K562 (cell line): ENCODE measurements around the gene FZD10. TPM values are rescaled to one million over a fixed set of nuclear protein-coding genes. Genes with fewer than 3 reads are reported as not detected.

Source experiments
- ATAC-seq: fragments of 200-7000 bp; cut with Tn5 transposase; 3 replicates; pipeline ENCODE4 v1.9.1; 2020; ENCODE audit warnings: moderate library complexity
- BruUV-seq: library from RNA; stranded (reverse); fragments of 400-500 nt; replicated peaks from 2 replicates; lab custom pipeline; 2021; lab: Mats Ljungman, UMichigan
- CTCF ChIA-PET: fragments of 300-600 bp; formaldehyde crosslinking; extraction: SDS; loops from one replicate; lab custom pipeline; 2021; ENCODE audit warnings: low intra/inter-chr PET ratio; lab: Yijun Ruan, JAX
- POLR2A ChIA-PET: fragments of 300-600, 350-650 bp; sonication (Branson Sonifier 250); formaldehyde crosslinking; extraction: SDS; loops from one replicate; lab custom pipeline; 2021; ENCODE audit warnings: antibody characterized with exemption, inconsistent platforms; lab: Yijun Ruan, JAX
- DNase-seq, 4 experiments: peaks; one replicate each; pipeline versions ENCODE4 v3.0.0 to v3.0.0-alpha.2; 2011 to 2018; ENCODE audit warnings: low spot score in 3 of 4, mixed read lengths in 3 of 4; ENCODE audit errors: extremely low read depth in 1 of 4
- FAIRE-seq: peaks from 2 replicates; lab custom pipeline; 2011; peaks lifted over from hg19 to GRCh38; lab: Jason Lieb, UNC
- H2AFZ ChIP-seq: 2 replicates; pipeline ENCODE4 v1.6.0; 2011; ENCODE audit warnings: low read depth, low read length, control low read depth, inconsistent platforms
- H3K27ac ChIP-seq: fragments of 200-600 bp; 3 replicates; pipeline ENCODE4 v1.8.0; 2011; ENCODE audit warnings: low read depth, mild to moderate bottlenecking, control low read depth, inconsistent platforms, low read length, moderate library complexity, mixed read lengths; ENCODE audit errors: extremely low read depth
- H3K27me3 ChIP-seq, 2 experiments: fragments of 300-600 bp in 1 of 2; 2 replicates in 1 of 2; 3 replicates in 1 of 2; pipeline versions ENCODE4 v1.6.0 to v1.8.0; 2011; ENCODE audit warnings: inconsistent platforms in 2 of 2, low read length in 2 of 2, mild to moderate bottlenecking in 1 of 2, mixed read lengths in 1 of 2, moderate library complexity in 1 of 2; ENCODE audit not compliant: control insufficient read depth in 2 of 2, insufficient read depth in 2 of 2
- H3K36me3 ChIP-seq: fragments of 300-600 bp; 3 replicates; pipeline ENCODE4 v1.8.0; 2011; ENCODE audit warnings: mild to moderate bottlenecking, low read length, inconsistent platforms; ENCODE audit not compliant: control insufficient read depth, insufficient read depth
- H3K4me1 ChIP-seq, 2 experiments: fragments of 200-600 bp in 1 of 2; replicated peaks in 1 of 2; 2 replicates in 1 of 2; 3 replicates in 1 of 2; pipeline versions ENCODE4 v1.5.1 to v1.8.0; 2011; ENCODE audit warnings: inconsistent platforms in 2 of 2, low read length in 2 of 2, mild to moderate bottlenecking in 1 of 2, mixed read lengths in 1 of 2, moderate library complexity in 1 of 2; ENCODE audit not compliant: control insufficient read depth in 2 of 2, insufficient read depth in 2 of 2
- H3K4me2 ChIP-seq: 2 replicates; pipeline ENCODE4 v1.6.1; 2011; ENCODE audit warnings: low read length, control low read depth, inconsistent platforms, mixed read lengths; ENCODE audit not compliant: insufficient read depth
- H3K4me3 ChIP-seq: fragments of 200-600 bp; sonication (generic), shearing (Covaris generic); 2 replicates; pipeline ENCODE4 v1.5.1; 2016; ENCODE audit warnings: control low read depth, inconsistent platforms
- H3K79me2 ChIP-seq: fragments of 200-600 bp; 3 replicates; pipeline ENCODE4 v1.8.0; 2011; ENCODE audit warnings: low read length, inconsistent platforms; ENCODE audit not compliant: control insufficient read depth, insufficient read depth
- H3K9ac ChIP-seq, 2 experiments: 2 replicates each; pipeline versions ENCODE4 v1.6.0 to v1.6.1; 2011; ENCODE audit warnings: low read depth in 2 of 2, low read length in 2 of 2, control low read depth in 1 of 2, inconsistent platforms in 1 of 2, mild to moderate bottlenecking in 1 of 2, mixed read lengths in 1 of 2; ENCODE audit not compliant: insufficient read depth in 1 of 2
- H3K9me1 ChIP-seq: one replicate; pipeline ENCODE4 v1.6.0; 2011; ENCODE audit warnings: inconsistent platforms, mild to moderate bottlenecking, low read length, moderate library complexity; ENCODE audit not compliant: control insufficient read depth, insufficient read depth
- H3K9me3 ChIP-seq: replicated peaks from 2 replicates; pipeline ENCODE4 v1.5.1; 2011; ENCODE audit warnings: low read depth, low read length, inconsistent platforms; ENCODE audit not compliant: control insufficient read depth, insufficient read depth
- H4K20me1 ChIP-seq: replicated peaks from 2 replicates; pipeline ENCODE4 v1.6.1; 2011; ENCODE audit warnings: low read length, inconsistent platforms, mixed read lengths; ENCODE audit not compliant: control insufficient read depth, insufficient read depth
- BRCA1 ChIP-seq, 2 experiments: fragments of 450-650 bp in 1 of 2; sonication (generic) in 1 of 2; formaldehyde crosslinking in 1 of 2; IDR thresholded peaks; 2 replicates each; pipeline versions ENCODE4 v1.5.0 to v1.6.1; 2017 to 2020; ENCODE audit warnings: mild to moderate bottlenecking in 1 of 2, missing genetic modification reagents in 1 of 2
- CTCF ChIP-seq, 3 experiments: IDR thresholded peaks in 2 of 3; conservative IDR thresholded peaks in 1 of 3; 2 replicates each; pipeline ENCODE4 v1.5.1; 2011 to 2012; ENCODE audit warnings: low read length in 3 of 3, mild to moderate bottlenecking in 3 of 3, control low read depth in 2 of 3, improper control_type of control experiment in 1 of 3, inconsistent platforms in 1 of 3, low read depth in 1 of 3, mixed read lengths in 1 of 3, moderate library complexity in 1 of 3; ENCODE audit not compliant: insufficient read depth in 2 of 3
- ETV6 ChIP-seq, 3 experiments: fragments of 150-350 bp in 1 of 3; sonication (generic) in 1 of 3; formaldehyde crosslinking in 1 of 3; IDR thresholded peaks; 2 replicates each; pipeline versions ENCODE4 v1.6.1 to v1.8.0; 2014 to 2022; ENCODE audit warnings: borderline replicate concordance in 2 of 3, low read depth in 2 of 3, antibody characterized with exemption in 1 of 3, low read length in 1 of 3, mild to moderate bottlenecking in 1 of 3, missing genetic modification reagents in 1 of 3
- HDAC3 ChIP-seq: fragments of 450-650 bp; IDR thresholded peaks from 2 replicates; pipeline ENCODE4 v1.6.1; 2018; ENCODE audit warnings: borderline replicate concordance, mild to moderate bottlenecking, moderate library complexity; ENCODE audit not compliant: partially characterized antibody
- HMBOX1 ChIP-seq: sonication (generic); IDR thresholded peaks from 2 replicates; pipeline ENCODE4 v1.6.1; 2016
- MAX ChIP-seq: sonication (generic); formaldehyde crosslinking; IDR thresholded peaks from 2 replicates; pipeline ENCODE4 v1.9.0; 2022; ENCODE audit warnings: mild to moderate bottlenecking, missing genetic modification reagents
- MTA3 ChIP-seq: fragments of 450-650 bp; formaldehyde crosslinking; IDR thresholded peaks from 2 replicates; pipeline ENCODE4 v1.6.1; 2017; ENCODE audit warnings: mild to moderate bottlenecking, borderline replicate concordance
- POLR3A ChIP-seq: IDR thresholded peaks from 2 replicates; pipeline ENCODE4 v1.6.1; 2011; ENCODE audit warnings: borderline replicate concordance, mild to moderate bottlenecking, moderate library complexity; ENCODE audit not compliant: insufficient read length, insufficient read depth; ENCODE audit errors: extremely low read depth
- RNF2 ChIP-seq: sonication (generic); IDR thresholded peaks from 2 replicates; pipeline ENCODE4 v1.6.1; 2016
- TAF9B ChIP-seq: fragments of 450-650 bp; IDR thresholded peaks from 2 replicates; pipeline ENCODE4 v1.6.1; 2018; ENCODE audit warnings: mild to moderate bottlenecking; ENCODE audit not compliant: partially characterized antibody
- U2AF2 ChIP-seq: fragments of 200-400 bp; formaldehyde crosslinking; optimal IDR thresholded peaks from 2 replicates; pipeline ENCODE3; 2017; ENCODE audit warnings: low read depth, mild to moderate bottlenecking, low read length
- WGBS: fragments of 100-300 bp; shearing (Covaris generic); methylation state at CpG from one replicate; pipeline ENCODE4 v1.1.6; 2016; ENCODE audit warnings: low coverage, mixed read lengths; ENCODE audit not compliant: insufficient coverage; ENCODE audit errors: missing lambda C conversion rate; 5-methylcytosine and 5-hydroxymethylcytosine counted together
- in situ Hi-C: fragments of 300-500 bp; cut with MboI; formaldehyde crosslinking; loops from 4 replicates; pipeline ENCODE4 v1.15.0; 2018; ENCODE audit warnings: inconsistent platforms, mixed read lengths
- intact Hi-C: fragments of 100-400 bp; cut with micrococcal nuclease; formaldehyde crosslinking; loops from 2 replicates; pipeline ENCODE4 v1.14.2; 2022
- polyA plus RNA-seq, 8 experiments: library from polyadenylated mRNA; depleted of rRNA in 4 of 8; stranded (reverse) in 5 of 8; unstranded in 3 of 8; fragments of >200 nt; fragmentation: Nextera tagmentation in 2 of 8; fragmentation: Illumina TruSeq in 1 of 8; extraction: Ambion mirVana in 2 of 8; extraction: Trizol in 1 of 8; gene quantifications; 2 replicates each; pipeline versions ENCODE4 v1.2.1 to v1.2.3, GENCODE V29; 2011 to 2014; ENCODE audit warnings: inconsistent platforms in 1 of 8, missing spikeins in 1 of 8
- total RNA-seq, 7 experiments: library from RNA; depleted of rRNA in 6 of 7; stranded (reverse); fragments of >200 nt in 6 of 7; fragmentation: Illumina TruSeq in 2 of 7; extraction: Trizol in 2 of 7; gene quantifications; 2 replicates each; pipeline versions ENCODE4 v1.2.1 to v1.2.3, GENCODE V29; 2011 to 2021; ENCODE audit warnings: low replicate concordance in 1 of 7

The FZD10 gene
- total and polyA plus RNA-seq, 9 of the 15 experiments (the other 6 are each of a cell fraction or from before 2014, with no cell fraction given): not detected

GRCh38 chr12:130202201-130202600 is 39.9 kb downstream of the FZD10 start:
- intact Hi-C loops: no loop called here
- Histone ChIP-seq H3K9ac (no peak overlapping the region), H3K36me3 (no peaks in the 10 kb centered on the region)
- ATAC-seq: no peak
- no peak for TF ChIP-seq ETV6 (IDR thresholded peaks at IDR 0.05; ENCODE audit: borderline replicate concordance in 1 of 2, low read depth in 2 of 2, low read length in 1 of 2)
- TF ChIP-seq ETV6 (CRISPR knock-in tag; IDR thresholded peaks at IDR 0.05; ENCODE audit: borderline replicate concordance): no peak
- no peak for TF ChIP-seq HMBOX1
- TF ChIP-seq RNF2: no peak
- no peak for TF ChIP-seq MTA3
- no peak for TF ChIP-seq CTCF (IDR thresholded peaks at IDR 0.05 in 2 of 3, conservative IDR thresholded peaks at IDR 0.05 in 1 of 3; ENCODE audit: insufficient read depth in 2 of 3, low read depth in 1 of 3, low read length in 3 of 3)
- TF ChIP-seq HDAC3: no peak
- TF ChIP-seq MAX (CRISPR knock-in tag): no peak
- no peak for TF ChIP-seq U2AF2
- TF ChIP-seq TAF9B: no peak
- TF ChIP-seq POLR3A: no peak
- TF ChIP-seq BRCA1 (IDR thresholded peaks at IDR 0.05): no peak
- no peak for TF ChIP-seq BRCA1 (CRISPR knock-in tag; IDR thresholded peaks at IDR 0.05)
- TF ChIP-seq, all 486 proteins: peak for 0
- Histone ChIP-seq H4K20me1 (no peaks in the 10 kb centered on the region), H3K4me1 (no peaks in the 10 kb centered on the region), H3K79me2 (no peaks in the 10 kb centered on the region), H3K9me1 (no peaks in the 10 kb centered on the region), H3K27me3 (peaks cover 3 to 45% of the 10 kb centered on the region in 2 experiments; a peak in 3 of 5 replicates), H3K4me2 (no peak overlapping the region), H3K9me3 (no peaks in the 10 kb centered on the region), H3K4me3 (no peak overlapping the region), H3K27ac (no peak overlapping the region), H2AFZ (no peak overlapping the region)
- POLR2A ChIA-PET: interaction anchor here (0.6 kb wide), 1 partner anchor 10 kb away, joined by 3 read pairs; no protein-coding TSS in a partner anchor
- DNase-seq (no peak), FAIRE-seq (no peak)
- BruUV-seq: no TSS peak
- WGBS: 0% methylated on average over 5 of the region's 6 CpGs
- CTCF ChIA-PET: no interaction called here
- in situ Hi-C loops: no loop called here
